T47D (cell line): ENCODE data around the gene SHISA6.

Experiments used
- DNase-seq, 2 experiments: peaks; one replicate each; pipeline versions ENCODE4 v3.0.0 to v3.0.0-alpha.2; 2011 to 2012; ENCODE audit warnings: low read depth in 1 of 2, low spot score in 1 of 2
- JUND ChIP-seq: IDR thresholded peaks from 2 replicates; pipeline ENCODE4 v1.6.1; 2012; ENCODE audit warnings: low read depth
- in situ Hi-C: cut with HindIII; loops from 2 replicates; pipeline ENCODE4 v1.10.0; 2016; ENCODE audit warnings: low sequenced_read_pairs, low pct_unique_long_range_greater_than_20kb

SHISA6 gene

GRCh38 chr17:11273596-11273995 lies 32.6 kb downstream of the SHISA6 start:
- in situ Hi-C loops: no loop called here
- DNase-seq: no peak
- TF ChIP-seq JUND: no peak

GRCh38 chr17:11274106-11274505 lies 33.1 kb downstream of the SHISA6 start:
- no peak for TF ChIP-seq JUND
- in situ Hi-C loops: no loop called here
- DNase-seq: no peak

DNA sequence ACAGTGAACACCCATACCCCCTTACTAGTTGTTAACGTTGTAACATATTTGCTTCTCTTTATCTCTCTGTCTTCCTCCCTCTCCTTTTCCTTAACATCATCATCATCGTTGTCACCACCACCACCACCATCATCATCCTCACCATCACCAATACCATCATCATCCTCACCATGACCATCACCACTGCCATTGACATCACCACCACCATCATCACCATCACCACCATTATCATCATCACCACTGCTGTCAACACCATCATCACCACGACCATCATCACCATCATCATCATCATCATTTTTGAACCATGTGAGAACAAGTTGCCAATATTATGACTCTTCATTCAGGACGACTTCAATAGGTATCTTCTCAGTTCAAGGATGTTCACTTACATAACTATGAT lies 35.5 kb downstream of the SHISA6 start:
- no peak for DNase-seq
- in situ Hi-C loops: no loop called here
- no peak for TF ChIP-seq JUND

DNA sequence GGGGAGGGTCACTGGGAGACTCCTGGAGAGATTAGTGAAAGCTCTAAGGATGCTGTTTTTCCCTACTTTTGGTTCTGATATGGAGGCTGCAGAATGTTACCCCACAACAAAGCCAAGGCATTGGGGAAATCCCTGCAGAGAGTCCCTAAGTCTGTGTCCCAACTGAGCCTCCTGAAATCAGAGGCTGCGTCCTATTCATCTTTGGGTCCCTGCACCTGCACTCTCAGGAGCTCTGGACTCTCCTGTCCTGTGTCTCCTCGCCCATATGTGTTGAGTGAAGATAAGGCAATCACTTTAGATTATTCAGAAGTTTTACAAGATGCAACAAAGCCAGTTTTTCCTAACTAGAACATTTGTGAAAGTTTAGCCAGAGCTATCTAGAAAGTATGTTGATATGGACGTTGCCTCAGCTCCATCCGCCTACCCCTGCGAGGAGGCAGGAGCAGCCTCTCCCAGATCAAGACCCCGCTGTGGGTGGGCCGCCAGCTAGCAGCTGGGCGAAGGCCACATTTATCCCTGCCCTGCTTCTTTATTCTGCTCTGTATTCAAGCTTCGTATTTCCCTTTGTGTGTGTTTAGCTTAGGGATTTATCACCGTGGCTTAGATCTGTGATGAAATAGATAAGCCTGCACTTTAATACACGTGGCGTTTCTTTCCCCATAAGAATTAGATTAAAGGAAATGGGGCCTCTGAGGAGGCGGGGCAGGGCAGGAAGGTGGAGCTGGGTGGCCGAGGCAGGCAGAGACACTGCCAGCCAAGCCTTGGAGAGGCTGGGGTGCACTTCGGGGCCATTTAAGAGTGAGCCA lies 37.4 kb downstream of the SHISA6 start:
- no peak for TF ChIP-seq JUND
- DNase-seq: no peak
- in situ Hi-C loops: no loop called here

DNA sequence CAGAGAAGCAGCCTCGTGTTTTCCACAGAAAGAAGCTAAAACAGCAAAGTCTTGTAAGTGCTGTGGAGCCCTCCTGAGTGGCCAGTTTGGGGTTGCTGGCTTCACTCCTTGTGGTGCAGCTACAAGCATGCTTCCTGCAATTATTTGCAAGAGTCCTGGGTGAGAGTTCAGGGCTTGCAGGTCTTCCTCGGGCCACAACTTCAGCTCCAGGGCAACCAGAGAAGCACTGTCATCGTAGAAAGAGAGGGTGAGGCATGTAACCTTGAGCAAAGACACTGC lies 37.9 kb downstream of the SHISA6 start:
- no peak for TF ChIP-seq JUND
- in situ Hi-C loops: no loop called here

DNA sequence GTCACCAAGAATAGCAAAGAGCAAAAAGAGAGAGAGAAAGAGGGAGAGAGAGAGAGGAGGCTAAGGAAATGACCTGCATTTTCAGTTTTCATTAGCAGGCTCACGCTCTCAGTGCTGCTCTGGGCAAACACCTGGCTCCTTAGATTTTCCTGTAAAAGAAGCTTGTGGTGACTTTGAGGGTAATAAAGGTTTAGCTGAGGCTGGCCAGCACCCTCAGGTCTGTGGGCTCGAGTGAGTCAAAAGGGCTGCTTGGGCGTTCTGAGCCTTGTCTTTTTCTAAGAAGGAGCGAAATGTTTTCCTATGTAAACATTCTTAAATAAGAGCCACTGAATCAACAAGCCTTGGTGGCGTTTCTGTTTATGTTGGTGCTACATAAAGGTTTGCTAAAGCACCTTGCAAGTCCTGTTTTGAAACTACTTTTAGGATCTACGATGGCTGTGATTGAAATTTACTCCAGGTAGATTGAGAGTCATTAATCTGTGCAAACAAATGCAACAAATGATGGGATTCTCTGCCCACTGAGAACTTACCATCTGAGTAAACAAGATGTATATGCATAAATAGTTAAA lies 38.8 kb downstream of the SHISA6 start:
- TF ChIP-seq JUND: no peak
- in situ Hi-C loops: no loop called here
- peak in 1 of 2 experiments; percentile 48 for DNase-seq

More for the DNA sequence above, 37.9 kb downstream of the SHISA6 start:
- no peak for DNase-seq

DNA sequence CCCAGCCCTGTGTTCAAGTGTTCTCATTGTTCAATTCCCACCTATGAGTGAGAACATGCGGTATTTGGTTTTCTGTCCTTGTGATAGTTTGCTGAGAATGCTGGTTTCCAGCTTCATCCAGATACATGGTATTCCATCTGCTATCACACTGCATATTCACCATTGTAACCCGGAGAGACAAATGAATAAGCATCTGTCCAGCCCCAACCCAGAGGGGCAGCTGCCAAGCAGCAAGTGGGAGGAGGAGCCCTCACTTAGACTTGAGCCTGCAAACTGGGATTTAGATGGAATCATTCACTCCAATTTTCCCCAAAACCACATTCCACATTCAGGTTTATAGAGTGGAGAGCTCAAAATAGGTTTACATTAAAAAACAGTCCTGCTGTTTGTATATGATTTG lies 41.6 kb downstream of the SHISA6 start:
- in situ Hi-C loops: no loop called here
- no peak for DNase-seq
- TF ChIP-seq JUND: no peak

DNA sequence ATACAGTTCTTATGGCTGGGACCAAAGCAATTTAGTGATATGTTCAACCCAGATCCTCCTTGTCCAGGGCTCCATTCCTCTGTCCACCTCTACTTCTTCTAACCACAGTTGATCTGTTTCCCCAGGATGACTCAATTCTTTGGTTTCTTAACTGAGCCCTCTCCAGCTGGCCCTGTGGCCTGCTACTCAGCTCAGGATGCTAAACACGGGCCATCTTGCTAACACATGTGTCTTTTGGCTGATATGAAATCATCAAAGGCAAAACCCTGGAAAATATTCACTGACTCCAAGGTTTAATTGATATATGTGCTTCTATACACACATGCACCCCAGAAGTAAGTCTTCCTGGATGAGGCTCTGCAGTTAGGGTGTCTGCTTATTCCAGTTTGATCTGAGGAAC lies 43.8 kb downstream of the SHISA6 start:
- TF ChIP-seq JUND: no peak
- no peak for DNase-seq
- in situ Hi-C loops: no loop called here

- in situ Hi-C loops: no loop called here
- DNase-seq: no peak
- no peak for TF ChIP-seq JUND
These were observed 44.9 kb downstream of the SHISA6 start for GRCh38 chr17:11285946-11286345.

DNA sequence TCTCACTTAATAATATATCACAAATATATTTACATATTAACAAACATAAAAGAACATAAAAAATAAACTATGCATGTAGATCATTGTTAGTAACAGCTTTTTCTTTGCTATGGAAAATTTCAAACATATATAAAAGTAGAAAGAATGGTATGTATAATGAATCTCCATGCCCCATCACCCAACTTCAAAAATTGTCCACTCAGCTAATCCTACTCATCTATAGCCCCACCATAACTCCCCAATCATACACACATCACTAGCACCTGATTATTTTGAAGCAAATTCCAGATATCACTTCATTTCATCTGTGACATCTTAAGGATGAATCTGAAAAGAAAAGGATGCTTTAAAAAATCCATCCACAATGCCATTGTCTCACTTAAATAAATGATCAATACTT lies 46.8 kb downstream of the SHISA6 start:
- DNase-seq: no peak
- TF ChIP-seq JUND: no peak
- in situ Hi-C loops: no loop called here

DNA sequence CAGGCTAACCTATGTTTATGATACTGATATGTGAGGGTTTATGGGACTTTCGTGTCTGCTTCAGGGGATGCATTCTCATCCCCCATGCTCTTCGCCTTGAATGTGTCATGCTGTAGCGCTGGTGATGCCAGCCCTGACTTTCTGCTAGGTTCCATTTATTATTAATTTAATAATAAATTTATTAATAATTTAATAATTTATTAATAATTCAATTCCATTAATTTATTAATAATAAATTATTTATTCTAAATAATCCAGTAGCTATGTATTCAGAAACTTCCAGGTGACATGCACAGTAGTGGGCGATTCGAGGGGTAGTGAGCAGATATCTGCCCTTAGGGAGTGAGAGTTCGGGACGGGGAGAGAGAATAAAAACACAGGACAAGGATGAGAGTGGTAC lies 49.8 kb downstream of the SHISA6 start:
- no peak for TF ChIP-seq JUND
- in situ Hi-C loops: no loop called here
- DNase-seq: no peak

GRCh38 chr17:11292491-11292890 lies 51.5 kb downstream of the SHISA6 start:
- TF ChIP-seq JUND: no peak
- no peak for DNase-seq
- in situ Hi-C loops: no loop called here

DNA sequence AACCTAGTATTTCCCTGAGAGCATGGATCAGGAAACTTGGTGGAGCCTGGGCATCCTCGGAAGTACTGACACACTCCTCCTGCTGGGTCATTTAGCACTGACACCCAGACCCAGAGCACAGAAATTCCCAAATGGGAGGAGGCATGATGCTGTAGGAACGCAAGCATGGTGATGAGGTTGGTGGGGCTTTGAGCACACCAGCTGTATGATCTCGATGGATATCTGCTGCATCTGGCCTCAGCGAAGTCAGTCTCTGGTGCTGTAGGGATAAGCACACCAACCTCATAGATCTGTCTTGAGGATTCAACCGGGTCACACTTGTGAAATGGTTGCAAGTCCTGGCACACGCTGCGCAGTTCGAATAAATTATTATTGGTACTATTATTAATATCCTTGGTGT lies 52.5 kb downstream of the SHISA6 start:
- no peak for DNase-seq
- in situ Hi-C loops: no loop called here
- no peak for TF ChIP-seq JUND

GRCh38 chr17:11294826-11295225 lies 53.8 kb downstream of the SHISA6 start:
- in situ Hi-C loops: no loop called here
- no peak for TF ChIP-seq JUND
- no peak for DNase-seq
